Breast epithelium (tissue), 3 donors: ENCODE results near the gene FAM3C.
"Not testable (repeated sequence)": the region's sequence is repeated elsewhere in the genome, so short reads cannot be mapped to it uniquely, and the experiment has no call there.

Experiments used
- CTCF ChIP-seq, 3 donors: fragments of 450-650 bp; IDR thresholded peaks; one replicate each; pipeline ENCODE4 v1.5.1; 2016 to 2017; ENCODE audit warnings: antibody characterized with exemption in 3 of 3, mild to moderate bottlenecking in 3 of 3, moderate library complexity in 3 of 3
- POLR2A ChIP-seq: fragments of 450-650 bp; IDR thresholded peaks from one replicate; pipeline ENCODE4 v1.6.1; 2016; ENCODE audit warnings: antibody characterized with exemption, mild to moderate bottlenecking, moderate library complexity
- POLR2AphosphoS5 ChIP-seq, 3 donors: sonication (generic); formaldehyde crosslinking; IDR thresholded peaks; one replicate each; pipeline ENCODE4 v1.6.1; 2017; ENCODE audit warnings: antibody characterized with exemption in 3 of 3

- TF ChIP-seq CTCF (IDR thresholded peaks at IDR 0.05); POLR2A; POLR2AphosphoS5 (IDR thresholded peaks at IDR 0.05): not testable (repeated sequence)
These were observed 80.9 kb downstream of the FAM3C start for GRCh38 chr7:121315170-121315569.
